GM12873 (cell line): ENCODE results near the gene PIK3R1.

Experiments
- CTCF ChIP-seq: IDR thresholded peaks from 2 replicates; pipeline ENCODE4 v1.5.1; 2012; ENCODE audit warnings: low read depth, mild to moderate bottlenecking, moderate library complexity, low read length, control low read depth; ENCODE audit not compliant: insufficient read depth; ENCODE audit errors: missing control alignments

The PIK3R1 gene

GRCh38 chr5:68333649-68334552 lies 118.3 kb downstream of the PIK3R1 start:
- TF ChIP-seq CTCF = no peak

GRCh38 chr5:68334553-68334886 lies 119.0 kb downstream of the PIK3R1 start:
- no peak for TF ChIP-seq CTCF

- TF ChIP-seq CTCF = no peak
These were observed 119.5 kb downstream of the PIK3R1 start for GRCh38 chr5:68335075-68335474.

GRCh38 chr5:68336200-68336599 lies 120.6 kb downstream of the PIK3R1 start:
- no peak for TF ChIP-seq CTCF

- no peak for TF ChIP-seq CTCF
These were observed 121.7 kb downstream of the PIK3R1 start for GRCh38 chr5:68337235-68337634.

- TF ChIP-seq CTCF = no peak
These were observed 124.4 kb downstream of the PIK3R1 start for GRCh38 chr5:68339921-68340321.

- TF ChIP-seq CTCF = no peak
These were observed 125.5 kb downstream of the PIK3R1 start for GRCh38 chr5:68341006-68341405.

GRCh38 chr5:68342693-68343092 lies 127.1 kb downstream of the PIK3R1 start:
- TF ChIP-seq CTCF = no peak
